NCI-H1417 treated with DMSO at 0.1 percent for 48 hours (cell line): ENCODE results near the gene HNRNPA3.
"Not testable (repeated sequence)": the region's sequence is repeated elsewhere in the genome, so short reads cannot be mapped to it uniquely, and the experiment has no call there.

Experiments
- DNase-seq: peaks from one replicate; lab custom pipeline; 2025; lab: John Stamatoyannopoulos, UW

The HNRNPA3 gene

GRCh38 chr2:177254433-177255226, 42.0 kb downstream of the HNRNPA3 start:
- DNase-seq: no peak

GRCh38 chr2:177255227-177255601, 42.6 kb downstream of the HNRNPA3 start:
- DNase-seq: no peak

GRCh38 chr2:177256026-177256425, 43.4 kb downstream of the HNRNPA3 start:
- DNase-seq: no peak

- DNase-seq: no peak
Observed at GRCh38 chr2:177256695-177257094, 44.1 kb downstream of the HNRNPA3 start.

- DNase-seq: no peak
Observed at GRCh38 chr2:177257471-177257870, 44.9 kb downstream of the HNRNPA3 start.

GRCh38 chr2:177258059-177258458, 45.5 kb downstream of the HNRNPA3 start:
- DNase-seq: no peak

GRCh38 chr2:177260379-177260778, 47.8 kb downstream of the HNRNPA3 start:
- DNase-seq: no peak

GRCh38 chr2:177261116-177262060, 48.8 kb downstream of the HNRNPA3 start:
- DNase-seq: no peak

- no peak for DNase-seq
Observed at GRCh38 chr2:177262092-177262491, 49.5 kb downstream of the HNRNPA3 start.

- DNase-seq: no peak
Observed at GRCh38 chr2:177262958-177263450, 50.4 kb downstream of the HNRNPA3 start.

- DNase-seq: peak; percentile 83
Observed at GRCh38 chr2:177263451-177264208, 51.0 kb downstream of the HNRNPA3 start.

GRCh38 chr2:177264209-177264692, 51.7 kb downstream of the HNRNPA3 start:
- no peak for DNase-seq

GRCh38 chr2:177264693-177265587, 52.3 kb downstream of the HNRNPA3 start, which contains the start of gene NFE2L2:
NFE2L2 (minus strand) TSS chr2:177264727; CDS start chr2:177264576, 151 bp downstream.
- peak; percentile 41 for DNase-seq

GRCh38 chr2:177265824-177266817, 53.5 kb downstream of the HNRNPA3 start:
- DNase-seq: no peak

- not testable (repeated sequence) for DNase-seq
Observed at GRCh38 chr2:177266955-177267354, 54.4 kb downstream of the HNRNPA3 start.

- DNase-seq: no peak
Observed at GRCh38 chr2:177268187-177268871, 55.7 kb downstream of the HNRNPA3 start.

GRCh38 chr2:177268901-177269300, 56.3 kb downstream of the HNRNPA3 start:
- no peak for DNase-seq

GRCh38 chr2:177270531-177270930, 57.9 kb downstream of the HNRNPA3 start:
- DNase-seq: no peak
